GM21390 (cell line): ENCODE data around the gene MAPK8IP2.
"Not testable (repeated sequence)": the region's sequence is repeated elsewhere in the genome, so short reads cannot be mapped to it uniquely, and the experiment has no call there.

Source experiments
- ATAC-seq: cut with Tn5 transposase; IDR thresholded peaks from one replicate; pipeline ENCODE4 v1.9.1; 2021; ENCODE audit not compliant: unreplicated experiment

The MAPK8IP2 gene

GRCh38 chr22:50633771-50634170 is 33.2 kb downstream of the MAPK8IP2 start:
- no peak for ATAC-seq

DNA sequence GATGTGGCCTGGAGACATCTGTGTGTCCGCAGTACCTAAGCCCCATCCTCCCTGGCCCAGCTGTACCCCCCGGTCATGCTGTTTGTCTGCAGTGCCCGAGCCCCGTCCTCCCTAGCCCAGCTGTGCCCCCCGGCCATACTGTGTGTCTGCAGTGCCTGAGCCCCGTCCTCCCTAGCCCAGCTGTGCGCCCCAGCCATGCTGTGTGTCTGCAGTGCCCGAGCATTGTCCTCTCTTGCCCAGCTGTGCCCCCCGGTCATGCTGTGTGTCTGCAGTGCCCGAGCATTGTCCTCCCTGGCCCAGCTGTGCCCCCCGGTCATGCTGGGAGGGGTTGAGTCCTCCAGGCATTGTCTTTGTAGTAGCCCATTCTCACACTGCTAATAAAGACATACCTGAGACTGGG is 35.0 kb downstream of the MAPK8IP2 start:
- no peak for ATAC-seq

DNA sequence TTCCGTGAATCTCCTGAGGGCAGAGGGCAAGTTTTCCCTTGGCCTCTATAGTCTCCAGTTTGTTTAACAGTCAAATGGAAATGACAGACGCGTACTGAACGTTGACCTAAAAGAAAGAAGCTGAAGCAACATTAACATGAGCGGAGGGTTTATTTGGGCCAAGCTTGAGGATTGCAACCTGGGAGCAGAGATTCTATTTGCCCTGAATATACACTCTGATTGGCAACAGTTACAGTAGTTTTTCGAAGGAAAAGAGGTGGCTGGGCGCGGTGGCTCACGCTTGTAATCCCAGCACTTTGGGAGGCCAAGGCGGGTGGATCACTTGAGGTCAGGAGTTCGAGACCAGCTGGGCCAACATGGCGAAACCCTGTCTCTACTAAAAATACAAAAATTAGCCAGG is 39.7 kb downstream of the MAPK8IP2 start:
- ATAC-seq, result not testable (repeated sequence)

GRCh38 chr22:50640857-50641647 is 40.5 kb downstream of the MAPK8IP2 start:
- ATAC-seq, result no peak

- ATAC-seq, result no peak
Measured at GRCh38 chr22:50641696-50642607, 41.4 kb downstream of the MAPK8IP2 start.

DNA sequence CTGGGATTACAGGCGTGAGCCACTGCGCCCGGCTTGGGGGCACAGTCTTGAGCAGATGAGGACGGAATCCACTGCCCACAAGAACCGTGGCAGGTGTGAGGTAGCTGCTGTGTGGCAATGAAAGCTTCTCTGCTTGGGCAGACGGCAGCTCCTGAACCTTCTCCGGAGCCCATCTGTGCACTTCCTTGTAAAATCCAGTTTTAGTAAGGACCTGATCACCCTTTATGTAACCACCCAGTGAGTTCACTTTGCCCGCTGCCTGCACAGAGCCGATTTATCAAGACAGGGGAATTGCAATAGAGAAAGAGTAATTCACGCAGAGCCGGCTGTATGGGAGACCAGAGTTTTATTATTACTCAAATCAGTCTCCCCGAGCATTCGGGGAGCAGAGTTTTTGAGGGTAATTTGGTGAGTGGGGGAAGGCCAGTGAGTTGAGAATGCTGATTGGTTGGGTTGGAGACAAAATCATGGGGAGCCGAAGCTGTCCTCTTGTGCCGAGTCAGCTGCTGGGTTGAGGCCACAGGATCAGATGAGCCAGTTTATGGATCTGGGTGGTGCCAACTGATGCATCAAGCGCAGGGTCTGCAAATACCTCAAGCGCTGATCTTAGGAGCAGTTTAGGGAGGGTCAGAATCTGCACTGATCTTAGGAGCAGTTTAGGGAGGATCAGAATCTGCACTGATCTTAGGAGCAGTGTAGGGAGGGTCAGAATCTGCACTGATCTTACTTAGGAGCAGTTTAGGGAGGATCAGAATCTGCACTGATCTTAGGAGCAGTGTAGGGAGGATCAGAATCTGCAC is 42.6 kb downstream of the MAPK8IP2 start:
- ATAC-seq, result not testable (repeated sequence)

- not testable (repeated sequence) for ATAC-seq
Measured at GRCh38 chr22:50643821-50644101, 43.2 kb downstream of the MAPK8IP2 start.

DNA sequence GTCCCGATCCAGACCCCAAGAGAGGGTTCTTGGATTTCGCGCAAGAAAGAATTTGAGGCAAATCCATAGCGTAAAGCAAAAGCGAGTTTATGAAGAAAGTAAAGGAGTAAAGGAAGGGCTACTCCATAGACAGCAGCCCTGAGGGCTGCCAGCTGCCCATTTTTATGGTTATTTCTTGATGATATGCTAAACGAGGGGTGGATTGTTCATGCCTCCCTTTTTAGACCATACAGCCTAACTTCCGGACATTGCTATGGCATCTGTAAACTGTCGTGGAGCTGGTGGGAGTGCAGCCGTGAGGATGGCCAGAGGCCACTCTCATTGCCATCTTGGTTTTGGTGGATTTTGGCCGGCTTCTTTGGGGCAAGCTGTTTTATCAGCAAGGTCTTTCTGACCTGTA is 52.7 kb downstream of the MAPK8IP2 start:
- ATAC-seq, result no peak

- not testable (repeated sequence) for ATAC-seq
Measured at GRCh38 chr22:50654664-50655063, 54.1 kb downstream of the MAPK8IP2 start.

DNA sequence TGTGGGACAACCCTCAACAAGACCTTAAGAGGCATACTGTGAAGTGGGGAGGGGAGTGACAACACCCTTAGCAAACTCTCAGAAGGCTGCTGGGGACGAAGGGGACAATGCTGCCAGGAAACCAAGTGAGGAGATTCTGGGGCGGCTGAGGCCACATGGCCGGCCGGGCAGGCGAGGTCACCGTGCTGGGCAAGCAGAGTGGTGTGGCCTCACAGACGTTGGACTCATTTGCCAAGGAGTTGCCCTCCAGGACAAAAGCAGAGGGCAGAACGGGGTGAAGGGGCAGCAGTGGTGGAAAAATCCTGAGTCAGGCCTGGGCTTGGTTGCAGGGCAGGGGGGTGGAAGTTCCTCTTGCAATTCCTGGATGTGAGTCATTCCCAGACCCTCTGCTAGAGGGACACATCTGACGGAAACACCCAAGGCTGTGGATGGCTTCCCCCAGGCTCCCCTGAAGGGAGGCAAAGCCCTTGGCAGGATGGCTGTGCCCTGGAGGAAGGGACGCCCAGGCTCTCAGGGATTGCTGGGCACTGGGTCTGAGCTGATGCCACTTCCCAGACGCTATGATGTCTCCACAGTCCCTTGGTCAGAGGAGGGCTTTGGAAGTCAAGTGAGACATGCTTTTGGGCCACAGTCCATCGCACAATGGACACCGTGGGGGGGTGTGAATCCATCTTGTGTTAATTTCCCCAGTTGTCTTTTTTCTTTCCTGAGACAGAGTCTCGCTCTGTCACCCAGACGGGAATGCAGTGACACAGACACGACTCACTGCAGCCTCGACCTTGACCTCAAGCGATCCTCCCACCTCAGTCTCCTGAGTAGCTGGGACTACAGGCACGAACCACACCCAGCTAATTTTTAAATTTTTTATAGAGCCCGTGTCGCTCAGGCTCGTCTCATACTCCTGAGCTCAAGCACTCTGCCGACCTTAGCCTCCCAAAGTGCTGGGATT is 55.8 kb downstream of the MAPK8IP2 start:
- ATAC-seq, result no peak

DNA sequence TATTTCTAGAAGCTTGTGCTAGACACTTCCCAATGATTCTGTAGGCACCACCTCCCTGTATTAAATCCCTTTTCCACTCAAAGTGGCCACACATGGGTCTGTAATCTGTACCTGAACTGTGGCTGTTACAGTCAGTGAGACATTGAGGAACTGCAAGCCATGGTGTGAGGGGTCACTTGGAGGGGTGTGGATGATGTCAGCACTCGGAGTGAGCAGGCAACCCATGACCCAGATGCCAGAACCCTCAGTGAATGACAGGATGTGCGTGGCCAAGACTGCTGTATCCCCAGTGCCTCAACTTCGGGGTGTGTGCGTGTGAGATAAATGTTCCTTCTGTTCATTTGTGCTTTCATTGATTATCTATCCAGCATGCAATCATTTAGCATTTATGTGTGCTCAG is 57.3 kb downstream of the MAPK8IP2 start:
- no peak for ATAC-seq

- ATAC-seq, result not testable (repeated sequence)
Measured at GRCh38 chr22:50659711-50660110, 59.1 kb downstream of the MAPK8IP2 start.

DNA sequence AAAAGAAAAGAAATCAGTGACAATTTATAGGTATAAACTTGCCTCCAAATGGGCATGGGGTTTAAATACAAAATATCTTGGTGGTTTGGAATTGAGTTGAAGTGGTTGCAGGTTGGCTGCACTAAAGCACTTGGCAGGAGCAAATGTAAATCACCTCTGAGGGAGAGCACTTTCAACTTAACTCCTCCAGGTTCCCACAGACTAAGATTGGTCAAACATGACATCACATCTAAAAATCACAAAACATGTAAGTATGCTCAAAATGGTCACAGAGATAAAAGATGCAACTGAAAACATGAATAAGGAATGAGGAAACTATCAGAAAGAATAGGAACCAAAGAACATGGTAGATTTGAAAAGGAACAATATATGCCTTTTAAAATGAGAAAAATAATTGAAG is 59.7 kb downstream of the MAPK8IP2 start:
- ATAC-seq, result no peak
